ENCODE data around the gene ATXN3L. TPM values are rescaled to one million over a fixed set of nuclear protein-coding genes. Genes with fewer than 3 reads are reported as not detected.
"Not testable (repeated sequence)": the region's sequence is repeated elsewhere in the genome, so short reads cannot be mapped to it uniquely, and the experiment has no call there.

Gene ATXN3L
- total and polyA plus RNA-seq, 9 donors: not detected

DNA sequence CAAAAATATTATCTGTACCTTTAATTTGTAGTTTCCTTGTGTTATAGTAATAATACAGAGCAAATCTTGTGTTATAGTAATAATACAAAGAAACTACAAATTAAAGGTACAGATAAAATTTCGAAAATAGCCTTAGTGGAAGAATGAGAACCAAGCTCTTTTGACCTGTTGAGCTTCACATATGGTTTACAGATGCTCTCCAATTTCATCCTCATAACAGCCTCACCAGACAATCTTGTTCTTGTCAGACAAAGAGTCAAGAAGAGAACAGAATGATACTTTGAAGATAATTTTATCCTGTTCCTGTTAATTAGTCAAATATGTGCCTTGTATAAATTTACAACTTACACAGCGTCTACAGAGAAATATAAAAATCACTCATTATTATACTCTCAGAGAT lies 12.8 kb downstream of the ATXN3L start:
- intact Hi-C loops (cut with DNase I): no loop called here
- DNase-seq: no peak
- WGBS, 3 donors: 52 to 62% (median 58%) methylated on average over 2 of the region's 2 CpGs
- H3K4me3 ChIP-seq: no peak overlapping the region
- no peak overlapping the region for H3K27ac ChIP-seq
- no peaks in the 10 kb centered on the region for H3K9me3 ChIP-seq
- H3K4me1 ChIP-seq (ENCODE audit: insufficient read depth): no peaks in the 10 kb centered on the region
- H3K36me3 ChIP-seq: no peaks in the 10 kb centered on the region
- TF ChIP-seq POLR2A (IDR thresholded peaks at IDR 0.05): no peak
- TF ChIP-seq EP300 (IDR thresholded peaks at IDR 0.05): no peak
- no peaks in the 10 kb centered on the region for H3K27me3 ChIP-seq

GRCh38 chrX:13305108-13305507 lies 14.7 kb downstream of the ATXN3L start:
- no peak overlapping the region for H3K4me3 ChIP-seq
- DNase-seq: no peak
- H3K4me1 ChIP-seq (ENCODE audit: insufficient read depth): no peaks in the 10 kb centered on the region
- no peaks in the 10 kb centered on the region for H3K36me3 ChIP-seq
- H3K9me3 ChIP-seq: no peaks in the 10 kb centered on the region
- intact Hi-C loops (cut with DNase I): no loop called here
- no peak for TF ChIP-seq POLR2A (IDR thresholded peaks at IDR 0.05)
- no peak for TF ChIP-seq EP300 (IDR thresholded peaks at IDR 0.05)
- TF ChIP-seq, protein P1, sequence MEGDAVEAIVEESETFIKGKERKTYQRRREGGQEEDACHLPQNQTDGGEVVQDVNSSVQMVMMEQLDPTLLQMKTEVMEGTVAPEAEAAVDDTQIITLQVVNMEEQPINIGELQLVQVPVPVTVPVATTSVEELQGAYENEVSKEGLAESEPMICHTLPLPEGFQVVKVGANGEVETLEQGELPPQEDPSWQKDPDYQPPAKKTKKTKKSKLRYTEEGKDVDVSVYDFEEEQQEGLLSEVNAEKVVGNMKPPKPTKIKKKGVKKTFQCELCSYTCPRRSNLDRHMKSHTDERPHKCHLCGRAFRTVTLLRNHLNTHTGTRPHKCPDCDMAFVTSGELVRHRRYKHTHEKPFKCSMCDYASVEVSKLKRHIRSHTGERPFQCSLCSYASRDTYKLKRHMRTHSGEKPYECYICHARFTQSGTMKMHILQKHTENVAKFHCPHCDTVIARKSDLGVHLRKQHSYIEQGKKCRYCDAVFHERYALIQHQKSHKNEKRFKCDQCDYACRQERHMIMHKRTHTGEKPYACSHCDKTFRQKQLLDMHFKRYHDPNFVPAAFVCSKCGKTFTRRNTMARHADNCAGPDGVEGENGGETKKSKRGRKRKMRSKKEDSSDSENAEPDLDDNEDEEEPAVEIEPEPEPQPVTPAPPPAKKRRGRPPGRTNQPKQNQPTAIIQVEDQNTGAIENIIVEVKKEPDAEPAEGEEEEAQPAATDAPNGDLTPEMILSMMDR (IDR thresholded peaks at IDR 0.05): no peak
- H3K27ac ChIP-seq: no peak overlapping the region
- H3K27me3 ChIP-seq: no peaks in the 10 kb centered on the region
- 68 to 78% (median 70%) methylated on average over 2 of the region's 2 CpGs for WGBS, 3 donors

- H3K9me3 ChIP-seq: no peaks in the 10 kb centered on the region
- no peaks in the 10 kb centered on the region for H3K36me3 ChIP-seq
- H3K4me3 ChIP-seq: no peak overlapping the region
- H3K27ac ChIP-seq: no peak overlapping the region
- H3K4me1 ChIP-seq (ENCODE audit: insufficient read depth): no peaks in the 10 kb centered on the region
- TF ChIP-seq, protein P1 (IDR thresholded peaks at IDR 0.05): no peak
- TF ChIP-seq POLR2A (IDR thresholded peaks at IDR 0.05) (no peak), EP300 (IDR thresholded peaks at IDR 0.05) (no peak)
- H3K27me3 ChIP-seq: no peaks in the 10 kb centered on the region
- DNase-seq: no peak
- WGBS, 3 donors: 87 to 91% (median 89%) methylated on average over 3 of the region's 3 CpGs
- intact Hi-C loops (cut with DNase I): no loop called here
Observed at GRCh38 chrX:13304052-13304451, 15.8 kb downstream of the ATXN3L start.

DNA sequence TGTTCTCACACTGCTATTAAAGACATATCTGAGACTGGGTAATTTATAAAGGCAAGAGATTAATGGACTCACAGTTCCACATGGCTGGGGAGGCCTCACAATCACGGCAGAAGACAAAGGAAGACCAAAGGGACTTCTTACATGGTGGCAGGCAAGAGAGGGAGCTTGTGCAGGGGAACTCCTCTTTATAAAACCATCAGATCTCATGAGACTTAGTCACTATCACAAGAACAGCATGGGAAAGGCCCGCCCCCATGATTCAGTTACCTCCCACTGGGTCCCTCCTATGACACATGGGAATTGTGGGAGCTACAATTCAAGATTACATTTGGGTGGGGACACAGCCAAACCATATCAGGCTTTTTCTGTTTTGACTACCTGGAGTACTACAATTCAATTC lies 16.6 kb downstream of the ATXN3L start:
- H3K36me3 ChIP-seq; H3K4me1 ChIP-seq (ENCODE audit: insufficient read depth); H3K9me3 ChIP-seq; H3K4me3 ChIP-seq; DNase-seq; H3K27ac ChIP-seq; H3K27me3 ChIP-seq; intact Hi-C loops (cut with DNase I): not testable (repeated sequence)
- 63 to 70% (median 70%) methylated on average over 2 of the region's 2 CpGs for WGBS, 3 donors

GRCh38 chrX:13298836-13299235 lies 21.0 kb downstream of the ATXN3L start:
- H3K36me3 ChIP-seq: no peaks in the 10 kb centered on the region
- TF ChIP-seq EP300 (IDR thresholded peaks at IDR 0.05): no peak
- TF ChIP-seq POLR2A (IDR thresholded peaks at IDR 0.05): no peak
- TF ChIP-seq, protein P1 (IDR thresholded peaks at IDR 0.05): no peak
- intact Hi-C loops (cut with DNase I): no loop called here
- H3K4me1 ChIP-seq (ENCODE audit: insufficient read depth): no peaks in the 10 kb centered on the region
- no peak overlapping the region for H3K4me3 ChIP-seq
- H3K27me3 ChIP-seq: no peaks in the 10 kb centered on the region
- WGBS, 3 donors: 63 to 74% (median 70%) methylated on average over 4 of the region's 4 CpGs
- H3K27ac ChIP-seq: no peak overlapping the region
- no peaks in the 10 kb centered on the region for H3K9me3 ChIP-seq
- no peak for DNase-seq

DNA sequence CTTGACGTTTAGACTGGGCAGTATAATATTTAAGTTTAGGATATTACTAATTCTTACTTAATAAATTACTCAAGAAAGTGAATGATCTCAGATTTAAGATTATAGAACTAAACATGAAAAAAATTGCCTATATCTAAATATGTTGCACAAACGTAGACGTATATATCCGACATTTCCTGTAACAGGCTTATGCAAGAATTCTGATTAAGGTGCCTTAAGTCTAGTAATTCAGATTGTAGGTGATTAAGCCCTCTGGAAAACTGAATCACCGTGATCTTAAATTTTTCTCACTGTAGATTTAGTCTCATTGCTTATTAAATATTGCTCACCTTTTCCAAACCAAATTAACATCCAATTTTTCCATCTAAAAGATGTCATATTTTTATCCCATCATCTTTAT lies 24.0 kb downstream of the ATXN3L start:
- Histone ChIP-seq H3K9me3 (no peaks in the 10 kb centered on the region), H3K36me3 (no peaks in the 10 kb centered on the region), H3K4me1 (ENCODE audit: insufficient read depth) (no peaks in the 10 kb centered on the region), H3K4me3 (no peak overlapping the region), H3K27ac (no peak overlapping the region), H3K27me3 (no peaks in the 10 kb centered on the region)
- intact Hi-C loops (cut with DNase I): no loop called here
- 80 to 82% (median 81%) methylated on average over 5 of the region's 5 CpGs for WGBS, 3 donors
- TF ChIP-seq, protein P1 (IDR thresholded peaks at IDR 0.05): no peak
- TF ChIP-seq EP300 (IDR thresholded peaks at IDR 0.05): no peak
- TF ChIP-seq POLR2A (IDR thresholded peaks at IDR 0.05): no peak
- DNase-seq: no peak

Data from ovary (tissue), 9 donors.